Activated CD8-positive, alpha-beta memory T cell treated with anti-CD3 and anti-CD28 coated beads, Interleukin-2, amount 50 U/mL, for 1 hour (primary cell): Measurements from ENCODE around the gene PDZRN3.

Experiments used
- DNase-seq: peaks from one replicate; pipeline ENCODE4 v3.0.0-alpha.2; 2020; ENCODE audit errors: extremely low read depth

The PDZRN3 gene

DNA sequence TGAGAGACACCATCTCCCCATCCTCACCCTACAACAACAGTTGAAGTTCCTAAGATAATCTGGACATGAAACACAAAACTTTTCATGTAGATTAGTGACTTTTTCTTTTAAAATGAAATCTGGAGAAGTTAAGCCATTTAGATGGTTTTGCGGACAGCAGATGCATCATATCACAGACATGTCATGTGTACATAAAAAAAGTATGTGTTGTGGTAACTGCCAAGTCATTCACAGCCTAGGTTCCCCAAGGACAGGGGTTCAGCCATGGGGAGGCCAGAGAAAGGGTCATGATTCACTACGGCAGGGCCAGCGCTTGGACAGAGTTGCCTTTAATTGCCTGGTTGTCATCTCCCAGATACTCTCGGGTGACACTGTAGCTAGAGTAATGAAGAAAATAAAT is 163.2 kb downstream of the PDZRN3 start:
- DNase-seq = no peak

GRCh38 chr3:73459711-73460110 is 165.0 kb downstream of the PDZRN3 start:
- no peak for DNase-seq

DNA sequence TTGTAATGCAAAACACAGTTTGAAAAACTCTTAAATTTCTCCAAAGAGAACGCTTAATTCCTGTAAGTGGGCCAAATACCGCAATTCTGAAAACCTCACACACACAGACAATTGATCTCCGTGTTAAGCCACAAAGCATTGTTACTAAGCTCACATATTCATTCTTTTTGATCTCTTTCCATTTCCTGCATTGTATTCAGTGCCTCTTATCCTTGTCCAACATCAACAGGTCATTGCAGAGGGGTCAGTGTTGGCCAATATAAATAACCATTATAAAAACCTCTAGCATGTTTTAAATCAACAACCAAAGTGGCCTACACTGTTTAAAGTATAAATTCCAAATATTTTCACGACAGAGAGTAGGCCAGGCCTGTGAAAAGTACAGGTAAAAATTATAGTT is 171.1 kb downstream of the PDZRN3 start:
- DNase-seq = no peak

GRCh38 chr3:73452729-73453128 is 172.0 kb downstream of the PDZRN3 start:
- no peak for DNase-seq

- DNase-seq = no peak
Measured at GRCh38 chr3:73451301-73451944, 173.3 kb downstream of the PDZRN3 start.

GRCh38 chr3:73449774-73450173 is 175.0 kb downstream of the PDZRN3 start:
- DNase-seq = no peak

GRCh38 chr3:73448761-73449301 is 175.9 kb downstream of the PDZRN3 start:
- DNase-seq = no peak

DNA sequence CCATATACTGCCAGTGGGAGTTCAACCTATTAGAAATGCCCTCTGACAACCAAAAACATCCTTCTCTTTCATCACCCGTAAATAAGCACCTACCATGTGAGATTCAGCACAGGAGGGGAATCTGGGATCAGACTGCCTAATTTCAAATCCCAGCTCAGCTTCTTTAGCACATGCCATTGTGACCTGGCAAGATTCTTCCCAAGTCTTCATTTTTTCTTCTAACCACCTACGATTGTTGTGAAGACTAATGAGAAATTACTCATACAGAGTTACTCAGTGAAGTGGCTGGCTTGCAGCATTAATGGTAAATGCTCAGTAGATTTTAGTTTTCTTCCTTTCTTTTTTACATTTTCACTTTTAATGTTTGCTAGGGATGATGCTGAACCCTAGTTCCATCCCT is 176.7 kb downstream of the PDZRN3 start:
- no peak for DNase-seq

GRCh38 chr3:73447111-73447510 is 177.6 kb downstream of the PDZRN3 start:
- DNase-seq = no peak

GRCh38 chr3:73446467-73447110 is 178.2 kb downstream of the PDZRN3 start:
- DNase-seq = no peak

- no peak for DNase-seq
Measured at GRCh38 chr3:73442886-73443285, 181.9 kb downstream of the PDZRN3 start.

GRCh38 chr3:73442152-73442551 is 182.6 kb downstream of the PDZRN3 start:
- DNase-seq = no peak

DNA sequence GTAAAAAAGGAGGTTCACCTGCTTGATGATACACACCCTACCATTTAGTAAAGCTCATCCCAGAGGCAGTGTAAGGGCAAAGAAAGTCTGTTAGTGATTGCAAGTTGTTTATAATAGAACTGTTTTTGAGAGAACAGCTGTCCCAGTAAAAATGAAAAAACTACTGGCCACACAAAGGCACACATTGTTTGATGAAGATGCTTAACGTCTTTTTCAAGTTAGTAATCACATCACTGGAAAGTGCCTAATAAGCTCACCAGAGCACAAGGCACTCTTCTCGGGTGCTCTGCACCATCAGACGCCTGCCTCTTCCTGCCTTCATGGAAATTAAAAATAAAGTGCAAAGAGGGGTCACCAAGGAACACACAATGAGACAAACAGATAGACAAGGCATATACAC is 186.9 kb downstream of the PDZRN3 start:
- no peak for DNase-seq

GRCh38 chr3:73435055-73435454 is 189.7 kb downstream of the PDZRN3 start:
- DNase-seq = no peak

DNA sequence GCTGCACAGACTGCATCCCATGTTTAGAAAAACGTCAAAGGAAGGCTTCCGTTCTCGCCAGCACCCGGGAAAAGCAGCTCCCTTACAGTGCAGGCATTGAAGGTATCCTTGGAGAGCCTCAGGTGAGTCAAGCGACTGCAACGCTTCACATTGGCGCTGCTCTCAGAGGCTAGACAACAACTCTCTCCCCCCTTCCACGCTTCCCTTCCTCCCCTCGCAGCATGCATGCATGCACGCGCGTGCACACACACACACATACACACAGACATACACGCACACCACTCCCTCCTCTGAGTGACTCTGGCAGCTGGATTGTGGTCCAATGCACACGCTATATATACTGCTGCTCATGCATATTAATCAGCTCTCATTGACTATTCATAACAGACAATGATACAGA is 191.1 kb downstream of the PDZRN3 start:
- DNase-seq = no peak

DNA sequence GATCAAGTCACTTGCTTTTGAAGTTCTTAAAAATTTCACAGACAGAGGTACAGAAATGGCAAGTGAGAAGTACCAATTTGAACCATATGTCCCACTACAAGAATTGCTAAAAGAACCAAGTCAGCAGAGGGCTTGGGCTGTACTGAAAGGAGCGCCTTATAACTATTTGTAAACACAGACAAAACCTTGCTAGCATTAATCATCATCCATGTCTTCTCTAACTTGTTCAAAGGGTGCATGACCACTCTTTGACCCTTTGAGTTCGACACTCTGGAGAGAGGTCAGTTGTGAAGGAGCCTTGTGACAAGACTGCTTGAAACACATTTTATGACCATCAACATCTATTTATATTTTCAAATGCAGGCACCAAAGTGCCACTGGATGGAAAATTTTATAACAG is 191.7 kb downstream of the PDZRN3 start:
- DNase-seq = no peak

DNA sequence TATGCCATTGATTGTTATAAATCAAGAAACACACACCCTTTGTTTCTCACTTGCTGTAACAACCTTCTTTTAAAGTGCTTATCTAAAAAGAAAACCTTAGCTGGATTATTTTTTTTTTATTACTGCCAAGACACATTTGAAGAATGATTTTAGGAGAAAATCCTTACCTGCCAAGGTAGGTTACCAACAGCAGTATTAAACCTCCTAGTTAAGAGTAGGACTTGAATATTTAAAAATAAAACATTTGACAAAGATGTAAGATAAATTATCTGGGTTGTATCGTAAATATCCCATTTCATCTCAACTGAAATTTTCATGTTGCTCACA is 192.1 kb downstream of the PDZRN3 start:
- no peak for DNase-seq

- no peak for DNase-seq
Measured at GRCh38 chr3:73432023-73432705, 192.6 kb downstream of the PDZRN3 start.

DNA sequence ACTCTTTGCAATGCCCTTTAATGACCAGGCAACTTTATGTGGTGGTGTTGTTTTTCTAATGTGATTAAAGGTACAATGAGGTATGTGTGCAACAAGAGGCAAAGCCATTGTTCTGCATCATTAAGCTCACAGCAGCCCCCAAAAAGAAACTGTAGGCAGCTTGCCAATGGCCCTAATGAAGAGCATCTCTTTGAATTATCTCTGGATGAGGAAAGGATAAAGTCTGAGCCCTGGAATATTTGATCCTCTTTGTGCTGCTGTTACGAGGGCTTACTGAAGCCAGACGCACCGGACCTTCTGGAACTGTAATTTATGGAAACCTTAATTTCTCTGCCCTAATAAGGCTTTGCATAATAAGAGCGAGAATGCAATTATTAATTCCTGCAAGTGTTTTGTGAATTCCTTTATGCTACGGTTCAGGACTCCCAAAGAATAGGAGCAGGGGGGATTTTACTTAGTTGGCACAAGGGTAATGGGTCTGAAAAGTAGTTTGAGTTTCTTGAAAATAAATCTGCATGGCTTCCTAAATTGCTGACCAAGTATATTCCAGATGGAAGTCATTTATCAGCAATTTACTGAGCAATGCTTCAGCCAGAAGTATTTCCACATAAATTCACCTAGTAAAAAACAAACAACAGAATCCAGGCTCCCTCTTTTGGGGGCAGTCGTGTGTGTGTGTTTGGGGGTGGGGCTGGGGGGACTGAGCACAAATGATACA is 193.4 kb downstream of the PDZRN3 start:
- DNase-seq = no peak

DNA sequence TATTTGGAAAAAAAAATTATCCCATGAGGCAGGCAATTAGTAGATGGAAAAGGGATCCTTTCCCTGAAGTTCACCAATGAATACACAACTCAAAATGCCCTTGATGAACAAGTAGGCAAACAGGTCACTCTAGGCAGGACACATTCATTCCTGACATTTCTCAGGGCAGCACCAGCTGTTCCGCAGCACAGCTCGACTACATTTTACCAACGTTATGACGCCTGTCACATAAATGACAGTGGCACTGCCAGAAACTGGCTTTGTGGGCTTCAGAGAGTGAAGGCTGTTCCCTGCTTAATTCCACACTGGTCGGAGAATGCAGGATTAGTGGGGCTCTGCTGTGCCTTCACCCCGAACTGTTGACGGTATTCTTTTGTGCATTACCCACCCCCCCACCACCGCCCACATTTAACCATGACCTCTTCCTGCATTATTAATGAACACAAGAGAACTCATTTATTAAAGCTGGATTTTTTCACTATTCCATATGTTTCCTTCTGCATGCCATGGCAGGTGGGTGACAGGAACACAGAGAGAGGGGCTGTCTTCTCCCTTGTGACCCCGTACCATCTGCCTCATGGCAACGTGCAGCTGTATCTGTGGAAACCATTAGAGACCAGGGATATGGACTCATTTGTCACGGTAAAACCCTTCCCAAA is 197.6 kb downstream of the PDZRN3 start:
- DNase-seq = no peak

DNA sequence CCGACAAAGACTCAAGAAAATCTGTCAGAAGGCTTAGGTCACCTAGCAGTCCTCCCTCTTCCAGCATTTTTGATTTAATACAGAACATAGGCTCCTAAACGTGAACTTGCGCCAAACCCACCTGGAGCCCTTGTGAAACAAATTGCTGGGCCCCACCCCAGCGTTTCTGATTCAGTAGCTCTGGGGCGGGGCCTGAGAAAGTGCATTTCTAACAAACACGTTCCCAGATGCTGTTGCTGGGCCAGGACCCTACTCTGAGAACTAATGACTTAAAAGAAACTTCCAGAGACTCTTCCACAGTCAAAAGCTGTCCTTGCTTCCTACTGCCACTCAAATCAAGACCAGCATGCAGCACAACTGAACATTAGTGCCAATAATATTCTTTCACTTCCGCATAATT is 198.1 kb downstream of the PDZRN3 start:
- no peak for DNase-seq

- DNase-seq = no peak
Measured at GRCh38 chr3:73423116-73423515, 201.6 kb downstream of the PDZRN3 start.
